Keratinocyte (primary cell): ENCODE measurements around the gene ZNF516.

ENCODE experiments used
- EZH2 ChIP-seq: IDR thresholded peaks from one replicate; pipeline ENCODE4 v1.6.1; 2012; ENCODE audit warnings: inconsistent platforms, mild to moderate bottlenecking, low read length, moderate library complexity
- TF ChIP-seq, protein P1 (sequence below), 3 experiments: IDR thresholded peaks in 1 of 3; conservative IDR thresholded peaks in 1 of 3; optimal IDR thresholded peaks in 1 of 3; 2 replicates in 2 of 3; 3 replicates in 1 of 3; pipeline versions ENCODE3 to v1.5.1; 2011; ENCODE audit warnings: low read length in 3 of 3, mild to moderate bottlenecking in 3 of 3, moderate library complexity in 2 of 3, control low read depth in 1 of 3, inconsistent platforms in 1 of 3; ENCODE audit not compliant: insufficient read depth in 2 of 3; ENCODE audit errors: extremely low read depth in 1 of 3

DNA sequence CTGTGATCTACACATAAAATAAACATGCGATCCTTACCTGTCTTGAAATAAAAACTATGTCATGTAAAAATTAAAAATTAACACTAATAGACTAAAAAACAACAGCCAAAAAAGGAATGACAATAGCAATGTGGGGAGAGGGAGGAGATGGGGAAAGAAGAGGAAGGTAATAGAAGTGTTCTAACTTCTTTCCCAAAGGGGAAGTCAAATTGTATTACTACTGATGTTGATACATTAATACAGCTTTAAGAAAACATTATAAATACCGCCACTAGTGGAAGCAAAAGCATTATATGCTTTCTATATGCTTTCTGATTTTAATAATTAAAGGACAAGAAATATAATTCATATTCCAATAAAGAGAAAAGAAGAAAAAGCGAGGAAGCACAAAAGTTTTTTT is 22.2 kb downstream of the ZNF516 start:
- TF ChIP-seq, protein P1, sequence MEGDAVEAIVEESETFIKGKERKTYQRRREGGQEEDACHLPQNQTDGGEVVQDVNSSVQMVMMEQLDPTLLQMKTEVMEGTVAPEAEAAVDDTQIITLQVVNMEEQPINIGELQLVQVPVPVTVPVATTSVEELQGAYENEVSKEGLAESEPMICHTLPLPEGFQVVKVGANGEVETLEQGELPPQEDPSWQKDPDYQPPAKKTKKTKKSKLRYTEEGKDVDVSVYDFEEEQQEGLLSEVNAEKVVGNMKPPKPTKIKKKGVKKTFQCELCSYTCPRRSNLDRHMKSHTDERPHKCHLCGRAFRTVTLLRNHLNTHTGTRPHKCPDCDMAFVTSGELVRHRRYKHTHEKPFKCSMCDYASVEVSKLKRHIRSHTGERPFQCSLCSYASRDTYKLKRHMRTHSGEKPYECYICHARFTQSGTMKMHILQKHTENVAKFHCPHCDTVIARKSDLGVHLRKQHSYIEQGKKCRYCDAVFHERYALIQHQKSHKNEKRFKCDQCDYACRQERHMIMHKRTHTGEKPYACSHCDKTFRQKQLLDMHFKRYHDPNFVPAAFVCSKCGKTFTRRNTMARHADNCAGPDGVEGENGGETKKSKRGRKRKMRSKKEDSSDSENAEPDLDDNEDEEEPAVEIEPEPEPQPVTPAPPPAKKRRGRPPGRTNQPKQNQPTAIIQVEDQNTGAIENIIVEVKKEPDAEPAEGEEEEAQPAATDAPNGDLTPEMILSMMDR (optimal IDR thresholded peaks at IDR 0.05 in 1 of 3, IDR thresholded peaks at IDR 0.05 in 1 of 3, conservative IDR thresholded peaks at IDR 0.05 in 1 of 3; ENCODE audit: extremely low read depth in 1 of 3, insufficient read depth in 2 of 3, low read length in 3 of 3), result no peak
- TF ChIP-seq EZH2, result no peak
